ENCODE measurements around the gene LEO1.

The LEO1 gene

GRCh38 chr15:51966192-51966591 lies 5.4 kb downstream of the LEO1 start:
- TF ChIP-seq CTCF (IDR thresholded peaks at IDR 0.05) = no peak
- Histone ChIP-seq H3K4me1 (ENCODE audit: control insufficient read depth in 1 of 2, insufficient read depth in 1 of 2, low read depth in 1 of 2, low read length in 1 of 2) (peaks cover 7 to 10% of the 10 kb centered on the region in 2 experiments), H3K4me3 (ENCODE audit: low read depth in 1 of 2, low read length in 1 of 2) (no peak overlapping the region), H3K36me3 (peaks cover 17% of the 10 kb centered on the region), H3K27me3 (no peaks in the 10 kb centered on the region), H3K9me3 (peaks cover 6% of the 10 kb centered on the region), H3K27ac (no peak overlapping the region)

- no peak for TF ChIP-seq CTCF (IDR thresholded peaks at IDR 0.05)
- peaks cover 22% of the 10 kb centered on the region for H3K36me3 ChIP-seq
- no peak overlapping the region for H3K27ac ChIP-seq
- no peaks in the 10 kb centered on the region for H3K27me3 ChIP-seq
- H3K9me3 ChIP-seq = peaks cover 6% of the 10 kb centered on the region
- H3K4me3 ChIP-seq (ENCODE audit: low read depth in 1 of 2, low read length in 1 of 2) = no peak overlapping the region
- H3K4me1 ChIP-seq (ENCODE audit: control insufficient read depth in 1 of 2, insufficient read depth in 1 of 2, low read depth in 1 of 2, low read length in 1 of 2) = peaks cover 2 to 5% of the 10 kb centered on the region in 2 experiments
Observed at GRCh38 chr15:51965691-51966090, 5.9 kb downstream of the LEO1 start.

GRCh38 chr15:51955504-51955903 lies 16.1 kb downstream of the LEO1 start:
- peaks cover 84% of the 10 kb centered on the region for H3K36me3 ChIP-seq
- no peaks in the 10 kb centered on the region for H3K27me3 ChIP-seq
- no peak overlapping the region for H3K4me3 ChIP-seq (ENCODE audit: low read depth in 1 of 2, low read length in 1 of 2)
- H3K9me3 ChIP-seq = no peaks in the 10 kb centered on the region
- no peak overlapping the region for H3K27ac ChIP-seq
- no peaks in the 10 kb centered on the region for H3K4me1 ChIP-seq (ENCODE audit: control insufficient read depth in 1 of 2, insufficient read depth in 1 of 2, low read depth in 1 of 2, low read length in 1 of 2)
- TF ChIP-seq CTCF (IDR thresholded peaks at IDR 0.05) = no peak

- H3K27me3 ChIP-seq = no peaks in the 10 kb centered on the region
- no peak overlapping the region for H3K4me3 ChIP-seq (ENCODE audit: low read depth in 1 of 2, low read length in 1 of 2)
- no peak overlapping the region for H3K27ac ChIP-seq
- peaks cover 85% of the 10 kb centered on the region for H3K36me3 ChIP-seq
- no peak for TF ChIP-seq CTCF (IDR thresholded peaks at IDR 0.05)
- H3K4me1 ChIP-seq (ENCODE audit: control insufficient read depth in 1 of 2, insufficient read depth in 1 of 2, low read depth in 1 of 2, low read length in 1 of 2) = no peaks in the 10 kb centered on the region
- H3K9me3 ChIP-seq = no peaks in the 10 kb centered on the region
Observed at GRCh38 chr15:51952805-51953204, 18.8 kb downstream of the LEO1 start.

- TF ChIP-seq CTCF (IDR thresholded peaks at IDR 0.05) = no peak
- no peak overlapping the region for H3K4me3 ChIP-seq (ENCODE audit: low read depth in 1 of 2, low read length in 1 of 2)
- H3K27ac ChIP-seq = no peak overlapping the region
- H3K9me3 ChIP-seq = no peaks in the 10 kb centered on the region
- H3K36me3 ChIP-seq = peaks cover 71% of the 10 kb centered on the region
- no peaks in the 10 kb centered on the region for H3K4me1 ChIP-seq (ENCODE audit: control insufficient read depth in 1 of 2, insufficient read depth in 1 of 2, low read depth in 1 of 2, low read length in 1 of 2)
- no peaks in the 10 kb centered on the region for H3K27me3 ChIP-seq
Observed at GRCh38 chr15:51947124-51947523, 24.5 kb downstream of the LEO1 start.

- no peak for TF ChIP-seq CTCF (IDR thresholded peaks at IDR 0.05)
- peaks cover 45% of the 10 kb centered on the region for H3K36me3 ChIP-seq
- H3K9me3 ChIP-seq = no peaks in the 10 kb centered on the region
- no peak overlapping the region for H3K4me3 ChIP-seq (ENCODE audit: low read depth in 1 of 2, low read length in 1 of 2)
- H3K27ac ChIP-seq = no peak overlapping the region
- no peaks in the 10 kb centered on the region for H3K4me1 ChIP-seq (ENCODE audit: control insufficient read depth in 1 of 2, insufficient read depth in 1 of 2, low read depth in 1 of 2, low read length in 1 of 2)
- no peaks in the 10 kb centered on the region for H3K27me3 ChIP-seq
Observed at GRCh38 chr15:51939216-51939615, 32.4 kb downstream of the LEO1 start.
